Ovary (tissue), 3 donors: Measurements from ENCODE around the gene BACH2.

Experiments
- EP300 ChIP-seq: sonication (generic); formaldehyde crosslinking; IDR thresholded peaks from one replicate; pipeline ENCODE4 v1.6.1; 2017; ENCODE audit warnings: antibody characterized with exemption
- TF ChIP-seq, protein P1 (sequence below), 3 donors: fragments of 450-650 bp in 2 of 3; fragments of 200-600 bp in 1 of 3; IDR thresholded peaks; one replicate each; pipeline versions ENCODE4 v1.5.1 to v1.8.0; 2016 to 2022; ENCODE audit warnings: antibody characterized with exemption in 3 of 3, mild to moderate bottlenecking in 1 of 3
- donor health status: DM: no; HTN: no; CAD: no.

DNA sequence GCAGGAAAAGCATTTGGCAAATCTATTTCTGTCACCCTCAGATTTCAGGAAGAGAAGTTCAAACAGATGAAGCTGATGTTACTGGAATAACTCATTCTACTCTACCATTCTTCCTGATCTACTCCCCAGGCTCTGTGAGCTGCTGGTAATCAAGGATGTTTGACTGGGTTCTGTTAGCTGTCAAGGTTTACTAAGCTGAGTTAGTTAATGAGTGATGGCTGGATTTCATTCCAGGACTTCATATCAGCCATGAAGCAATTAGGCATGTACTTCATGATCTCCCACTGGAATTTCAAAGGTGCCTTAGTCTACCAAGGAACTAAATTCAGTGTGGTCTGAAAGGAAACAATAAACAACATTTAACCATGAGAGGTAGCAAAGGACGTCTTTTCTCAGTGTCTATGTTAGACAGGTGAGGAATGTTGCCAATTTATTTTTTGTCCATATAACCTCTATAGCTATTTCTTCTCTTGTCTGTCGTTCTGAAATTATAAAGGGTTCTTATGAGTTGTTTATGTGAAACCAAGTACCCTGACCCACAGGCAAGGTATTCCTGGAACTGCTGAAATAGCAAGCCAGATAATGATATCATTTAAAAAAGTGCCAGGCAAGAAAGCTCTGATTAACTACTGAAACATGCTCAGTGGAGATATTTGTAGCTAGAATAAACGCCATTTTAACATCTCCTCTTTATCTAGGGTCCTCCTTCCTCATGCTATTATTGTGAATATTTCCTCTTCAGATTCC, 112.9 kb downstream of the BACH2 start:
- TF ChIP-seq, protein P1, sequence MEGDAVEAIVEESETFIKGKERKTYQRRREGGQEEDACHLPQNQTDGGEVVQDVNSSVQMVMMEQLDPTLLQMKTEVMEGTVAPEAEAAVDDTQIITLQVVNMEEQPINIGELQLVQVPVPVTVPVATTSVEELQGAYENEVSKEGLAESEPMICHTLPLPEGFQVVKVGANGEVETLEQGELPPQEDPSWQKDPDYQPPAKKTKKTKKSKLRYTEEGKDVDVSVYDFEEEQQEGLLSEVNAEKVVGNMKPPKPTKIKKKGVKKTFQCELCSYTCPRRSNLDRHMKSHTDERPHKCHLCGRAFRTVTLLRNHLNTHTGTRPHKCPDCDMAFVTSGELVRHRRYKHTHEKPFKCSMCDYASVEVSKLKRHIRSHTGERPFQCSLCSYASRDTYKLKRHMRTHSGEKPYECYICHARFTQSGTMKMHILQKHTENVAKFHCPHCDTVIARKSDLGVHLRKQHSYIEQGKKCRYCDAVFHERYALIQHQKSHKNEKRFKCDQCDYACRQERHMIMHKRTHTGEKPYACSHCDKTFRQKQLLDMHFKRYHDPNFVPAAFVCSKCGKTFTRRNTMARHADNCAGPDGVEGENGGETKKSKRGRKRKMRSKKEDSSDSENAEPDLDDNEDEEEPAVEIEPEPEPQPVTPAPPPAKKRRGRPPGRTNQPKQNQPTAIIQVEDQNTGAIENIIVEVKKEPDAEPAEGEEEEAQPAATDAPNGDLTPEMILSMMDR (IDR thresholded peaks at IDR 0.05), result no peak
- no peak for TF ChIP-seq EP300
